ENCODE measurements around the gene METTL17.

METTL17 gene

DNA sequence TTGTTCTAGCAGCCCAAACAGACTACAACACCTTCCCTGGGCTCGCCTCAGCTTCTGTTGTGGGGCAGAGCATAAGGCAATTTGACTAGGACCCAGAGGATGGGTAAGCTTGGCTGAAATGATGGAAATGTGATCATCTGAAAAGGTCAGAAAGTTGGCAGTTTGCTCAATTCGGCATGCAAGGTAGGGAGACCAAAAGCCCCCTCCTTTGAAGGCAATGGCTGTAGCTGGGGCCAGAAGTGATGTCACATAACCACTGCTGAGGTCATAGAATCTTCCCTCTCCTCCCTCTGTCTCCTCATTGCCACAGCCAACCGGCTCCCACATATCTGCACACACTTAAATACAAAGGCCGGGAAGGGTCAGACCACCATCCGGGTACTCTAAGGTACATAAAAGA, 40.1 kb downstream of the METTL17 start, which contains the start of gene TPPP2:
Gene TPPP2, plus strand, starts transcription at position 301 of the 400 bp plus-strand sequence. CDS start 365 bp downstream, outside the sequence.
- H2AFZ ChIP-seq (ENCODE audit: low read length), result no peak within 1 kb of the TSS
- peaks cover 2% of the 10 kb centered on the region for H3K4me1 ChIP-seq (ENCODE audit: insufficient read depth, low read length, severe bottlenecking)
- H3K79me2 ChIP-seq (ENCODE audit: insufficient read depth, low read length), result no peaks in the 10 kb centered on the region
- no peaks in the 10 kb centered on the region for H3K9me2 ChIP-seq (ENCODE audit: low read depth, low read length)
- no peak within 1 kb of the TSS for H3K9ac ChIP-seq (ENCODE audit: low read length)
- H3F3A ChIP-seq (ENCODE audit: insufficient read depth, low read length), result no peaks in the 10 kb centered on the region
- H3K4me2 ChIP-seq (ENCODE audit: low read length), result no peak within 1 kb of the TSS
- no peaks in the 10 kb centered on the region for H4K20me1 ChIP-seq (ENCODE audit: insufficient read depth, low read length)
- no peak within 1 kb of the TSS for H3K4me3 ChIP-seq (ENCODE audit: low read depth, low read length, poor library complexity, severe bottlenecking)
- H3K27ac ChIP-seq (ENCODE audit: low read depth, low read length, poor library complexity, severe bottlenecking), result no peak within 1 kb of the TSS
- H3K27me3 ChIP-seq (ENCODE audit: insufficient read depth, low read length), result no peaks in the 10 kb centered on the region
- no peaks in the 10 kb centered on the region for H3K36me3 ChIP-seq (ENCODE audit: insufficient read depth, low read length)
- H3K9me3 ChIP-seq (ENCODE audit: low read length), result no peaks in the 10 kb centered on the region
- TF ChIP-seq EZH2 (IDR thresholded peaks at IDR 0.05; ENCODE audit: borderline replicate concordance, low read length), result no peak
- TF ChIP-seq, protein P1, sequence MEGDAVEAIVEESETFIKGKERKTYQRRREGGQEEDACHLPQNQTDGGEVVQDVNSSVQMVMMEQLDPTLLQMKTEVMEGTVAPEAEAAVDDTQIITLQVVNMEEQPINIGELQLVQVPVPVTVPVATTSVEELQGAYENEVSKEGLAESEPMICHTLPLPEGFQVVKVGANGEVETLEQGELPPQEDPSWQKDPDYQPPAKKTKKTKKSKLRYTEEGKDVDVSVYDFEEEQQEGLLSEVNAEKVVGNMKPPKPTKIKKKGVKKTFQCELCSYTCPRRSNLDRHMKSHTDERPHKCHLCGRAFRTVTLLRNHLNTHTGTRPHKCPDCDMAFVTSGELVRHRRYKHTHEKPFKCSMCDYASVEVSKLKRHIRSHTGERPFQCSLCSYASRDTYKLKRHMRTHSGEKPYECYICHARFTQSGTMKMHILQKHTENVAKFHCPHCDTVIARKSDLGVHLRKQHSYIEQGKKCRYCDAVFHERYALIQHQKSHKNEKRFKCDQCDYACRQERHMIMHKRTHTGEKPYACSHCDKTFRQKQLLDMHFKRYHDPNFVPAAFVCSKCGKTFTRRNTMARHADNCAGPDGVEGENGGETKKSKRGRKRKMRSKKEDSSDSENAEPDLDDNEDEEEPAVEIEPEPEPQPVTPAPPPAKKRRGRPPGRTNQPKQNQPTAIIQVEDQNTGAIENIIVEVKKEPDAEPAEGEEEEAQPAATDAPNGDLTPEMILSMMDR (IDR thresholded peaks at IDR 0.05; ENCODE audit: low read length), result no peak

DNA sequence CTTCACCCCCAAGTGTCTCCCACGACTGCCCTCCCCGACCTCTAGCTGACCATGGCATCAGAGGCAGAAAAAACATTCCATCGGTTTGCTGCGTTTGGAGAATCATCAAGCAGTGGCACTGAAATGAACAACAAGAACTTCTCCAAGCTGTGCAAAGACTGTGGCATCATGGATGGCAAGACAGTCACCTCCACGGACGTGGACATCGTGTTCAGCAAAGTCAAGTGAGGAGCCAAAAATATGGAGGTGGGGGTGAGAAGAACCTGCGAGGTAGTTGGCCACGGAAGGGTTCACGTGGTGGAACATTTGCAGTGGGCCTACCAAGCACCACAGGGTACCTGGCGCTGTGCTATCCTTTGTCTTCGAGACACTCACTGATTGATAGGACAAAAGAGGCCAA, 40.8 kb downstream of the METTL17 start:
- Histone ChIP-seq H3K4me2 (ENCODE audit: low read length) (no peak overlapping the region), H3F3A (ENCODE audit: insufficient read depth, low read length) (no peaks in the 10 kb centered on the region), H3K4me1 (ENCODE audit: insufficient read depth, low read length, severe bottlenecking) (no peaks in the 10 kb centered on the region), H4K20me1 (ENCODE audit: insufficient read depth, low read length) (no peaks in the 10 kb centered on the region), H3K9ac (ENCODE audit: low read length) (no peak overlapping the region), H3K27ac (ENCODE audit: low read depth, low read length, poor library complexity, severe bottlenecking) (no peak overlapping the region), H3K27me3 (ENCODE audit: insufficient read depth, low read length) (no peaks in the 10 kb centered on the region), H2AFZ (ENCODE audit: low read length) (no peak overlapping the region), H3K79me2 (ENCODE audit: insufficient read depth, low read length) (no peaks in the 10 kb centered on the region), H3K9me2 (ENCODE audit: low read depth, low read length) (no peaks in the 10 kb centered on the region), H3K4me3 (ENCODE audit: low read depth, low read length, poor library complexity, severe bottlenecking) (no peak overlapping the region), H3K9me3 (ENCODE audit: low read length) (no peaks in the 10 kb centered on the region), H3K36me3 (ENCODE audit: insufficient read depth, low read length) (no peaks in the 10 kb centered on the region)
- TF ChIP-seq EZH2 (IDR thresholded peaks at IDR 0.05; ENCODE audit: borderline replicate concordance, low read length), result no peak
- TF ChIP-seq, protein P1 (IDR thresholded peaks at IDR 0.05; ENCODE audit: low read length), result no peak

DNA sequence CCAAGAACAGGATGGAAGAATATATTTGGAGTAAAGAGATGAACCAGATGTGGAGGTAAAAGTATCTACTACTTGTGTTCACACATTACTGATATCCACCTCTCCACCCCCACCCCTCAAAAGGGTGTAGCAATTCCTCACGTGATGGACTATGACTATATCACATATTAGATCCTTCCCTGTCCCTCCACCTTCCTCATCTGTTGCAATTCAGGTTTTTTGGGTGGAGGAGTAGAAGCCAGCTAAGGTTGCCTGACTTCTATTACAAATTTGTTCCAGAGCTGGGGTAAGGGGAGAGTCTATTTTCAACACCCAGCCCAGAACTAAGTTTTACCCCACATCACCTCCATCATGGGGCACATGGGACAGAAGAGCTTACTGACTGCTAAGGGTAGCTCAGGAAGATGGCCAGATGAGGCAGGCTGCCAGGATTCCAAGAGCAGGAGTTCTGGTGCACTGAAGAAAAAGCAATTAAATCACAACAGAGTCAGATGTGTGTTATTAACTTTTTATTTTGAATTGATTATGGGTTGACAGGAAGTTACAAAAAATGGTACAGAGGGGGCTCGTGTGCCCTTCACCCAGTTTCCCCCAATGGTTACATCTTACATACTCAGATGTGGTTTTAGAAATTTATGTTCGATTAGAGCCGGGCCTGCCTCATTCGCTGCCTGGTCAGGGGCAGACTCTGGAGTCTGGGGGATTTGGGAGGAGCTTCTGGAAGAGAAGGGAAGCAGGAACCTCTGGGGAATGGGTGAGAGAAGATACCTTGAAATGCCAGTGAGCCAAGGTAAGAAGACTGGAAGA, 42.7 kb downstream of the METTL17 start:
- Histone ChIP-seq H4K20me1 (ENCODE audit: insufficient read depth, low read length) (no peaks in the 10 kb centered on the region), H3K9me3 (ENCODE audit: low read length) (no peaks in the 10 kb centered on the region), H3K27me3 (ENCODE audit: insufficient read depth, low read length) (no peaks in the 10 kb centered on the region), H3K9me2 (ENCODE audit: low read depth, low read length) (no peaks in the 10 kb centered on the region), H3K4me3 (ENCODE audit: low read depth, low read length, poor library complexity, severe bottlenecking) (no peak overlapping the region), H3K9ac (ENCODE audit: low read length) (no peak overlapping the region), H3K27ac (ENCODE audit: low read depth, low read length, poor library complexity, severe bottlenecking) (no peak overlapping the region), H2AFZ (ENCODE audit: low read length) (no peak overlapping the region), H3K4me2 (ENCODE audit: low read length) (no peak overlapping the region), H3K36me3 (ENCODE audit: insufficient read depth, low read length) (no peaks in the 10 kb centered on the region), H3F3A (ENCODE audit: insufficient read depth, low read length) (no peaks in the 10 kb centered on the region), H3K4me1 (ENCODE audit: insufficient read depth, low read length, severe bottlenecking) (no peaks in the 10 kb centered on the region), H3K79me2 (ENCODE audit: insufficient read depth, low read length) (no peaks in the 10 kb centered on the region)
- no peak for TF ChIP-seq EZH2 (IDR thresholded peaks at IDR 0.05; ENCODE audit: borderline replicate concordance, low read length)
